Measurements from ENCODE around the gene PTH2R. TPM values are rescaled to one million over a fixed set of nuclear protein-coding genes. Genes with fewer than 3 reads are reported as not detected.
"Not testable (repeated sequence)": the region's sequence is repeated elsewhere in the genome, so short reads cannot be mapped to it uniquely, and the experiment has no call there.

PTH2R gene
- total and polyA plus RNA-seq, 2 of the 13 experiments (the other 11 are each of a cell fraction or from before 2014, with no cell fraction given): 0.04 TPM; not detected in 1

GRCh38 chr2:208441951-208442350, 35.4 kb downstream of the PTH2R start (continued):
- TF ChIP-seq ZBED4 (CRISPR knock-in tag; IDR thresholded peaks at IDR 0.05; ENCODE audit: borderline replicate concordance) (no peak), TCF7L2 (IDR thresholded peaks at IDR 0.05; ENCODE audit: low read depth, low read length) (no peak), GPN1 (CRISPR knock-in tag; IDR thresholded peaks at IDR 0.05; ENCODE audit: borderline replicate concordance) (no peak), SIN3B (IDR thresholded peaks at IDR 0.05; ENCODE audit: low read length) (no peak)

- FAIRE-seq; intact Hi-C loops (cut with micrococcal nuclease; ENCODE audit: unreplicated experiment): not testable (repeated sequence)
Observed at GRCh38 chr2:208447447-208447846, 40.9 kb downstream of the PTH2R start.

More at GRCh38 chr2:208447447-208447846, 40.9 kb downstream of the PTH2R start:
- POLR2A ChIA-PET; H3K27ac ChIP-seq (ENCODE audit: extremely low read length, insufficient read depth, low read length); H3K4me1 ChIP-seq (ENCODE audit: insufficient read depth, low read length); ATAC-seq; H4K20me1 ChIP-seq (ENCODE audit: insufficient read depth, low read length); H2AFZ ChIP-seq (ENCODE audit: low read length); H3K27me3 ChIP-seq (ENCODE audit: control insufficient read depth in 1 of 2, insufficient read depth in 2 of 2, low read length in 2 of 2); H3K79me2 ChIP-seq (ENCODE audit: insufficient read depth, low read length); H3K9ac ChIP-seq (ENCODE audit: insufficient read depth, low read depth, low read length); H3K36me3 ChIP-seq (replicated peaks in 1 of 2; ENCODE audit: control insufficient read depth in 1 of 2, insufficient read depth in 2 of 2, low read length in 2 of 2); in situ Hi-C loops (cut with HindIII; ENCODE audit: extremely low pct_ligation_motif_present, low pct_unique_long_range_greater_than_20kb); DNase-seq (ENCODE audit: low spot score); H3K9me3 ChIP-seq (ENCODE audit: low read length); BruUV-seq (replicated peaks); H3K4me3 ChIP-seq (replicated peaks in 1 of 3; ENCODE audit: insufficient read depth in 1 of 3, low read depth in 2 of 3, low read length in 3 of 3); H3K4me2 ChIP-seq (ENCODE audit: low read depth, low read length); CTCF ChIA-PET (ENCODE audit: low intra/inter-chr PET ratio, low total read pairs): not testable (repeated sequence)
- WGBS (ENCODE audit: low lambda C conversion rate): 48% methylated on average over 6 of the region's 6 CpGs

All from HepG2 (cell line).